ENCODE data around the gene DYSF. TPM values are rescaled to one million over a fixed set of nuclear protein-coding genes. Genes with fewer than 3 reads are reported as not detected.

Gene DYSF
- total RNA-seq, 1 donor from 2014 or later, result 72.0 TPM

GRCh38 chr2:71536226-71536671 lies 82.9 kb downstream of the DYSF start:
- TF ChIP-seq CTCF (IDR thresholded peaks at IDR 0.05), result no peak
- DNase-seq (ENCODE audit: extremely low spot score, unreplicated experiment), result no peak
- H3K36me3 Mint-ChIP-seq (ENCODE audit: unreplicated experiment), result peaks cover 19% of the 10 kb centered on the region
- H3K9me3 Mint-ChIP-seq (ENCODE audit: unreplicated experiment), result no peaks in the 10 kb centered on the region
- no peaks in the 10 kb centered on the region for H3K27me3 Mint-ChIP-seq (ENCODE audit: unreplicated experiment)
- no peak overlapping the region for H3K27ac Mint-ChIP-seq (ENCODE audit: unreplicated experiment)
- H3K4me3 Mint-ChIP-seq (ENCODE audit: unreplicated experiment), result no peak overlapping the region
- H3K4me1 Mint-ChIP-seq (ENCODE audit: unreplicated experiment), result peaks cover 2% of the 10 kb centered on the region

GRCh38 chr2:71538241-71538640 lies 84.9 kb downstream of the DYSF start:
- no peaks in the 10 kb centered on the region for H3K9me3 Mint-ChIP-seq (ENCODE audit: unreplicated experiment)
- H3K36me3 Mint-ChIP-seq (ENCODE audit: unreplicated experiment), result peaks cover 16% of the 10 kb centered on the region
- DNase-seq (ENCODE audit: extremely low spot score, unreplicated experiment), result no peak
- no peak for TF ChIP-seq CTCF (IDR thresholded peaks at IDR 0.05)
- H3K27ac Mint-ChIP-seq (ENCODE audit: unreplicated experiment), result no peak overlapping the region
- no peaks in the 10 kb centered on the region for H3K27me3 Mint-ChIP-seq (ENCODE audit: unreplicated experiment)
- H3K4me3 Mint-ChIP-seq (ENCODE audit: unreplicated experiment), result no peak overlapping the region
- peaks cover 2% of the 10 kb centered on the region for H3K4me1 Mint-ChIP-seq (ENCODE audit: unreplicated experiment)

- Mint-ChIP-seq H3K9me3 (ENCODE audit: unreplicated experiment) (no peaks in the 10 kb centered on the region), H3K36me3 (ENCODE audit: unreplicated experiment) (peaks cover 16% of the 10 kb centered on the region), H3K4me3 (ENCODE audit: unreplicated experiment) (no peak overlapping the region), H3K27ac (ENCODE audit: unreplicated experiment) (no peak overlapping the region), H3K27me3 (ENCODE audit: unreplicated experiment) (no peaks in the 10 kb centered on the region), H3K4me1 (ENCODE audit: unreplicated experiment) (peaks cover 2% of the 10 kb centered on the region)
- DNase-seq (ENCODE audit: extremely low spot score, unreplicated experiment), result no peak
- no peak for TF ChIP-seq CTCF (IDR thresholded peaks at IDR 0.05)
These were observed 85.4 kb downstream of the DYSF start for GRCh38 chr2:71538656-71539265.

- H3K9me3 Mint-ChIP-seq (ENCODE audit: unreplicated experiment), result no peaks in the 10 kb centered on the region
- no peaks in the 10 kb centered on the region for H3K27me3 Mint-ChIP-seq (ENCODE audit: unreplicated experiment)
- no peak for TF ChIP-seq CTCF (IDR thresholded peaks at IDR 0.05)
- no peak overlapping the region for H3K27ac Mint-ChIP-seq (ENCODE audit: unreplicated experiment)
- peaks cover 10% of the 10 kb centered on the region for H3K36me3 Mint-ChIP-seq (ENCODE audit: unreplicated experiment)
- no peak overlapping the region for H3K4me3 Mint-ChIP-seq (ENCODE audit: unreplicated experiment)
- H3K4me1 Mint-ChIP-seq (ENCODE audit: unreplicated experiment), result peaks cover 2% of the 10 kb centered on the region
- DNase-seq (ENCODE audit: extremely low spot score, unreplicated experiment), result no peak
These were observed 87.5 kb downstream of the DYSF start for GRCh38 chr2:71540818-71541217.

- TF ChIP-seq CTCF (IDR thresholded peaks at IDR 0.05), result no peak
- peaks cover 4% of the 10 kb centered on the region for H3K36me3 Mint-ChIP-seq (ENCODE audit: unreplicated experiment)
- no peak for DNase-seq (ENCODE audit: extremely low spot score, unreplicated experiment)
- H3K4me3 Mint-ChIP-seq (ENCODE audit: unreplicated experiment), result no peak overlapping the region
- H3K4me1 Mint-ChIP-seq (ENCODE audit: unreplicated experiment), result peaks cover under 1% of the 10 kb centered on the region
- H3K9me3 Mint-ChIP-seq (ENCODE audit: unreplicated experiment), result no peaks in the 10 kb centered on the region
- H3K27ac Mint-ChIP-seq (ENCODE audit: unreplicated experiment), result no peak overlapping the region
- H3K27me3 Mint-ChIP-seq (ENCODE audit: unreplicated experiment), result no peaks in the 10 kb centered on the region
These were observed 91.7 kb downstream of the DYSF start for GRCh38 chr2:71544919-71545571.

Measured in osteocyte (in vitro differentiated cells).